GM10266 (cell line): ENCODE measurements around the gene CWF19L1.

ENCODE experiments used
- DNase-seq: peaks from one replicate; pipeline ENCODE4 v3.0.0; 2012; ENCODE audit errors: extremely low spot score
- TF ChIP-seq, protein P1 (sequence below): IDR thresholded peaks from 2 replicates; pipeline ENCODE4 v1.5.1; 2012; ENCODE audit warnings: mild to moderate bottlenecking, low read depth; ENCODE audit not compliant: control insufficient read depth, insufficient read depth; ENCODE audit errors: missing control alignments

The CWF19L1 gene

DNA sequence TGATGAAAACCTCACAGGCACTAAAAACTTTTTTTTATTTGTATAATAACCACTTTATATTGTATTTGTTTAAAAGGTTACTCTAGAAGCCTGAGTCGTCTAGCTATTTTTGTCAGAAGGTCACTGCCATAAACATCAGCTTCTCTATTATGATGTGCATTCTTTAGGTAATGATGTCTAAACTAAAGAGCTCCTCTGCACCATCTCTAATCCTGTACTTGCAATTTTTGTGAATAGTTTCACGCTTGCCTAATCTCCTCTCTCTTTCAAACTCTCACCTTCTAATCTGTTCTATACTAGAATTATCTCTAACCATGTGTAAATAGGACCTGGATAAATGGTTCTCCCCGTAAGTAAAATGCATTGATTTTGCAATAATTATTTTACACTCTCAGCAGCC, 27.6 kb downstream of the CWF19L1 start:
- TF ChIP-seq, protein P1, sequence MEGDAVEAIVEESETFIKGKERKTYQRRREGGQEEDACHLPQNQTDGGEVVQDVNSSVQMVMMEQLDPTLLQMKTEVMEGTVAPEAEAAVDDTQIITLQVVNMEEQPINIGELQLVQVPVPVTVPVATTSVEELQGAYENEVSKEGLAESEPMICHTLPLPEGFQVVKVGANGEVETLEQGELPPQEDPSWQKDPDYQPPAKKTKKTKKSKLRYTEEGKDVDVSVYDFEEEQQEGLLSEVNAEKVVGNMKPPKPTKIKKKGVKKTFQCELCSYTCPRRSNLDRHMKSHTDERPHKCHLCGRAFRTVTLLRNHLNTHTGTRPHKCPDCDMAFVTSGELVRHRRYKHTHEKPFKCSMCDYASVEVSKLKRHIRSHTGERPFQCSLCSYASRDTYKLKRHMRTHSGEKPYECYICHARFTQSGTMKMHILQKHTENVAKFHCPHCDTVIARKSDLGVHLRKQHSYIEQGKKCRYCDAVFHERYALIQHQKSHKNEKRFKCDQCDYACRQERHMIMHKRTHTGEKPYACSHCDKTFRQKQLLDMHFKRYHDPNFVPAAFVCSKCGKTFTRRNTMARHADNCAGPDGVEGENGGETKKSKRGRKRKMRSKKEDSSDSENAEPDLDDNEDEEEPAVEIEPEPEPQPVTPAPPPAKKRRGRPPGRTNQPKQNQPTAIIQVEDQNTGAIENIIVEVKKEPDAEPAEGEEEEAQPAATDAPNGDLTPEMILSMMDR, result no peak
- DNase-seq, result no peak

DNA sequence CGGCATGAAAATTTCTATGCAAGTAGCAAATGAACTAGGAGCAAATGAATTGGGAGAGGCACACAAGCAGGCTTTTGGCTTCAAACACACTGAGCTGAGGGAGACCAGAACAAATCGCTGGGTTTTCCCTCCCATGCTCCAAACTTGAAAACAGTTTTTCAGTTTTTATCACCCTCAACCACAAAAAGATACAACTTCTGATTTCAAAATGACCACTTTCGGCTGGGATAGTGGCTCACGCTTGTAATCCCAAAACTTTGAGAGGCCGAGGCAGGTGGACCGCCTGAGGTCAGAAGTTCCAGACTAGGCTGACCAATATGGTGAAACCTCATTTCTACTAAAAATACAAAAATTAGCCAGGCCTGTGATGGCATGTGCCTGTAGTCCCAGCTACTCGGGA, 29.0 kb downstream of the CWF19L1 start:
- DNase-seq, result peak; percentile 38
- TF ChIP-seq, protein P1, result no peak

GRCh38 chr10:100232101-100232500, 35.3 kb downstream of the CWF19L1 start:
- no peak for DNase-seq
- TF ChIP-seq, protein P1, result no peak

DNA sequence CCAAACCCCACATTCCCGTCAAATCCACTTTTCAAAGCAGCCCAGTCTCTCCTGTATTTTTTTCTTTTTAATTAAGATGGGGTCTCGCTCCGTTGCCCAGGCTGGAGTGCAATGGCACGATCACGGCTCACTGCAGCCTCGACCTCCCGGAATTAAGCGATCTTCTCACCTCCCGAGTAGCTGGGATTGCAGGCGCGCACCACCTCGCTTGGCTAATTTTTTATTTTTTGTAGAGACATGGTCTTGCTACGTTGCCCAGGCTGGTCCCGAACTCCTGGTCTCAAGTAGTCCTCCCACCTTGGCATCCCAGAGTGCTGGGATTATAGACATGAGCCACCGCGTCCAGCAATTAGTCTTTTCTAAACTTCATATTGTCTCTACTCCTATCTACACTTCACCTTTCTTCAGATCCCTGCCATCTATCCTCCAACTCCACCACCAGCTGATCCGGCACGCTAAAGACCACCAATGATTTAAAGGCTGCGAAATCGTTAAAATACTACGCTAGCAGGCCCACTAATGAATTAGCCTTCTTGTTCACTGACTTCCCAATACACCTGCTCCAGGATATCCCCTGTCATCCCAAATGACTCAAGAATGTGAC, 37.5 kb downstream of the CWF19L1 start:
- DNase-seq, result no peak
- TF ChIP-seq, protein P1, result no peak

GRCh38 chr10:100223879-100224278, 43.6 kb downstream of the CWF19L1 start:
- TF ChIP-seq, protein P1, result no peak
- DNase-seq, result no peak

DNA sequence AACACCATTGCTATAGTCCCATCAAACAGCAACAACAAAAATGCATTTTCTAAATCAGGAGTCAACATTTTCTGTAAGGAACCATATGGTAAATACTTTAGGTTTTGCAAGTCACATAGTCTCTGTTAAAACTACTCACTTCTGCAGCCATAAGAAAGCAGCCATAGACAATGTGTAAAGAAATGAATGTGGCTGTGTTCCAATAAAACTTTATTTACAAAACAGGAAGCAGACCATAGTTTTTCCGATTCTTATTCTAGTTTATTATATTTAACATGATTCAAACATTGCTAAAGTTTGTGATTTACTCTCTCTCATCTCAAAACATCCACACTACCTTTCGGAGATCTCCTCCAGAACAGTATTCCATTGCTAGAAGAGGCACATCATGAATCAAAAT, 44.9 kb downstream of the CWF19L1 start:
- TF ChIP-seq, protein P1, result no peak
- DNase-seq, result no peak

DNA sequence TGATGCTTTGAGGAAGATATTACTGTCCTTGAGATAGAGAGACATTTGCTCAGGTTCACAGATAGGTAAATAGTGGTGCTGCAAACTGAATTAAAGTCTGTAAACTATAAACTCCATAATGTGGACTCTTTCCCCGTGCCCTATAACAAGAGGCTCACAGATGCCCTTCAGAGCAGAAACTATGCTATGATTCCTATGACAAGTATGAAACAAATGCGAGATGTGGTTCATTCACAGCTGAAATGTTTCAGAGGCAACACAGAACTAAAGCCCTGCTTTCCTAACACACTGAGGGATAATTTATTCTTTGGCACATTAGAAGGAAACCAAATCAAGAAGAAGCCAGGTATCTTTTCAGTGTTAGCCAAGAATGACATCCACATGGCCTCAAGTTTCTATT, 51.4 kb downstream of the CWF19L1 start:
- no peak for DNase-seq
- TF ChIP-seq, protein P1, result no peak
